ENCODE measurements around the gene FBXO44.

DNA sequence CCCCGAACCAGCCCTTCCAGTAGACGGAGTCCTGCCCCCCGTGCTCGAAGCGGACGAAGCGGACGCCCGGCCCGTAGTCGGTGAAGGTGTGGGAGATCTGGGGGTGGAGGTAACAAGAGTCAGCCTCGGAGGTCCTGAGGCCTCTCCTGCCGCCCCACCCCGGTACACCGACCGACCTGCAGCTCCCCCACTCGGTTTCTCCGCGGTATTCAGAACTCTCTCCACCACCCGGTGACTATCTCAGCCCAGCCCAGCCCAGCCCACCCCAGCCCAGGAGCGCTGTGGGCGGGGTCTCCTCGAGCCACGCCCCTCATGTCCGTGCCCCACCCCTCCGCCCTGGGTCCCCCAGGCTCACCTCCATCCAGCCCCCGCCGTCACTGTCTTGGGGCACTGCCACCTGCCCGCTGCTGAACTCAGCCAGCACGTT is 5.9 kb upstream of the FBXO44 start:
- TF ChIP-seq EP300 (IDR thresholded peaks at IDR 0.05) (no peak), POLR2A (IDR thresholded peaks at IDR 0.05; ENCODE audit: low read length) (no peak), CBX8 (IDR thresholded peaks at IDR 0.05) (no peak), CHD2 (IDR thresholded peaks at IDR 0.05; ENCODE audit: low read length, partially characterized antibody) (no peak), PBX3 (IDR thresholded peaks at IDR 0.05) (no peak), JUNB (IDR thresholded peaks at IDR 0.05) (no peak), CEBPB (IDR thresholded peaks at IDR 0.05) (no peak), KDM5A (IDR thresholded peaks at IDR 0.05) (no peak), BHLHE40 (IDR thresholded peaks at IDR 0.05; ENCODE audit: low read depth, low read length) (no peak), RAD21 (conservative IDR thresholded peaks at IDR 0.05 in 1 of 2, IDR thresholded peaks at IDR 0.05 in 1 of 2) (no peak)
- TF ChIP-seq, protein P1, sequence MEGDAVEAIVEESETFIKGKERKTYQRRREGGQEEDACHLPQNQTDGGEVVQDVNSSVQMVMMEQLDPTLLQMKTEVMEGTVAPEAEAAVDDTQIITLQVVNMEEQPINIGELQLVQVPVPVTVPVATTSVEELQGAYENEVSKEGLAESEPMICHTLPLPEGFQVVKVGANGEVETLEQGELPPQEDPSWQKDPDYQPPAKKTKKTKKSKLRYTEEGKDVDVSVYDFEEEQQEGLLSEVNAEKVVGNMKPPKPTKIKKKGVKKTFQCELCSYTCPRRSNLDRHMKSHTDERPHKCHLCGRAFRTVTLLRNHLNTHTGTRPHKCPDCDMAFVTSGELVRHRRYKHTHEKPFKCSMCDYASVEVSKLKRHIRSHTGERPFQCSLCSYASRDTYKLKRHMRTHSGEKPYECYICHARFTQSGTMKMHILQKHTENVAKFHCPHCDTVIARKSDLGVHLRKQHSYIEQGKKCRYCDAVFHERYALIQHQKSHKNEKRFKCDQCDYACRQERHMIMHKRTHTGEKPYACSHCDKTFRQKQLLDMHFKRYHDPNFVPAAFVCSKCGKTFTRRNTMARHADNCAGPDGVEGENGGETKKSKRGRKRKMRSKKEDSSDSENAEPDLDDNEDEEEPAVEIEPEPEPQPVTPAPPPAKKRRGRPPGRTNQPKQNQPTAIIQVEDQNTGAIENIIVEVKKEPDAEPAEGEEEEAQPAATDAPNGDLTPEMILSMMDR (IDR thresholded peaks at IDR 0.05): no peak
- TF ChIP-seq, protein P2, sequence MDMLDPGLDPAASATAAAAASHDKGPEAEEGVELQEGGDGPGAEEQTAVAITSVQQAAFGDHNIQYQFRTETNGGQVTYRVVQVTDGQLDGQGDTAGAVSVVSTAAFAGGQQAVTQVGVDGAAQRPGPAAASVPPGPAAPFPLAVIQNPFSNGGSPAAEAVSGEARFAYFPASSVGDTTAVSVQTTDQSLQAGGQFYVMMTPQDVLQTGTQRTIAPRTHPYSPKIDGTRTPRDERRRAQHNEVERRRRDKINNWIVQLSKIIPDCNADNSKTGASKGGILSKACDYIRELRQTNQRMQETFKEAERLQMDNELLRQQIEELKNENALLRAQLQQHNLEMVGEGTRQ (IDR thresholded peaks at IDR 0.05): no peak
